HCT116 (cell line): ENCODE measurements around the gene TMEM54. TPM values are rescaled to one million over a fixed set of nuclear protein-coding genes. Genes with fewer than 3 reads are reported as not detected.

Source experiments
- ATAC-seq: fragments of 200-7000 bp; cut with Tn5 transposase; 2 replicates; pipeline ENCODE4 v1.9.1; 2020; ENCODE audit warnings: mild to moderate bottlenecking, moderate library complexity
- BruUV-seq: library from RNA; stranded (reverse); fragments of 400-500 nt; replicated peaks from 2 replicates; lab custom pipeline; 2021; lab: Mats Ljungman, UMichigan
- CTCF ChIA-PET: fragments of 300-600 bp; sonication (Branson Sonifier 250); formaldehyde crosslinking; loops from one replicate; lab custom pipeline; 2021; ENCODE audit warnings: antibody characterized with exemption; lab: Charles Lee
- POLR2A ChIA-PET: fragments of 300-600, 350-600 bp; sonication (Branson Sonifier 250); formaldehyde crosslinking; loops from one replicate; lab custom pipeline; 2021; ENCODE audit warnings: antibody characterized with exemption; lab: Charles Lee
- RAD21 ChIA-PET, 2 experiments: fragments of 300-600 bp; sonication (Branson Sonifier 250); formaldehyde crosslinking; loops; one replicate each; lab custom pipeline; 2023; ENCODE audit warnings: low total read pairs in 2 of 2; ENCODE audit not compliant: uncharacterized antibody in 2 of 2, unreplicated experiment in 2 of 2, low non-redundant PET in 1 of 2; lab: Charles Lee
- DNase-seq: peaks from one replicate; pipeline ENCODE4 v3.0.0-alpha.2; 2010; ENCODE audit warnings: low read depth, low spot score
- H2AFZ ChIP-seq: fragments of 200-600 bp; shearing (Covaris generic), sonication (generic); 2 replicates; pipeline ENCODE4 v1.6.1; 2017; ENCODE audit warnings: low read depth, mixed run types, mixed read lengths, antibody characterized with exemption, low read length; ENCODE audit not compliant: poor library complexity, severe bottlenecking
- H3K27ac ChIP-seq: 2 replicates; pipeline ENCODE4 v1.5.1; 2012; ENCODE audit warnings: low read depth, low read length
- H3K27me3 ChIP-seq: fragments of 200-600 bp; sonication (generic); 2 replicates; pipeline ENCODE4 v1.6.1; 2016; ENCODE audit warnings: mixed run types, low read length, mixed read lengths; ENCODE audit not compliant: insufficient read depth
- H3K36me3 ChIP-seq, 2 experiments: fragments of 200-500 bp in 1 of 2; fragments of 200-600 bp in 1 of 2; sonication (Bioruptor generic) in 1 of 2; sonication (generic) in 1 of 2; 2 replicates each; pipeline versions ENCODE4 v1.5.1 to v1.6.1; 2014 to 2016; ENCODE audit warnings: low read length in 2 of 2, inconsistent platforms in 1 of 2, mixed read lengths in 1 of 2, mixed run types in 1 of 2; ENCODE audit not compliant: insufficient read depth in 2 of 2, control insufficient read depth in 1 of 2
- H3K4me1 ChIP-seq, 2 experiments: fragments of 200-600 bp in 1 of 2; sonication (generic) in 1 of 2; 2 replicates each; pipeline versions ENCODE4 v1.5.1 to v1.6.1; 2012 to 2017; ENCODE audit warnings: low read length in 2 of 2, inconsistent platforms in 1 of 2, mild to moderate bottlenecking in 1 of 2, mixed read lengths in 1 of 2, mixed run types in 1 of 2, moderate library complexity in 1 of 2; ENCODE audit not compliant: insufficient read depth in 2 of 2, control insufficient read depth in 1 of 2
- H3K4me2 ChIP-seq: fragments of 200-600 bp; sonication (generic); 2 replicates; pipeline ENCODE4 v1.6.1; 2017; ENCODE audit warnings: mixed run types, low read length, mixed read lengths
- H3K4me3 ChIP-seq, 2 experiments: fragments of 200-600 bp in 1 of 2; sonication (generic) in 1 of 2; replicated peaks in 1 of 2; 2 replicates each; pipeline ENCODE4 v1.5.1; 2011 to 2016; ENCODE audit warnings: low read length in 2 of 2, control low read depth in 1 of 2, low read depth in 1 of 2, mild to moderate bottlenecking in 1 of 2, mixed read lengths in 1 of 2, mixed run types in 1 of 2
- H3K79me2 ChIP-seq: fragments of 200-600 bp; sonication (generic); 2 replicates; pipeline ENCODE4 v1.6.1; 2017; ENCODE audit warnings: mild to moderate bottlenecking, mixed run types, low read length, moderate library complexity, mixed read lengths; ENCODE audit not compliant: insufficient read depth
- H3K9ac ChIP-seq: fragments of 200-600 bp; sonication (generic); 2 replicates; pipeline ENCODE4 v1.6.1; 2016; ENCODE audit warnings: low read length, mixed read lengths
- H3K9me2 ChIP-seq: fragments of 200-600 bp; sonication (generic), shearing (Covaris generic); 2 replicates; pipeline ENCODE4 v1.6.1; 2017; ENCODE audit warnings: mixed run types, mild to moderate bottlenecking, moderate library complexity; ENCODE audit not compliant: insufficient read depth
- H3K9me3 ChIP-seq, 2 experiments: fragments of 200-500 bp in 1 of 2; fragments of 200-600 bp in 1 of 2; sonication (Bioruptor generic) in 1 of 2; sonication (generic) in 1 of 2; 2 replicates each; pipeline ENCODE4 v1.6.1; 2014 to 2017; ENCODE audit warnings: low read length in 2 of 2, mixed read lengths in 2 of 2, inconsistent platforms in 1 of 2, low read depth in 1 of 2, mild to moderate bottlenecking in 1 of 2, mixed run types in 1 of 2, moderate library complexity in 1 of 2; ENCODE audit not compliant: control insufficient read depth in 1 of 2, insufficient read depth in 1 of 2
- H4K20me1 ChIP-seq: fragments of 200-600 bp; sonication (generic), shearing (Covaris generic); 2 replicates; pipeline ENCODE4 v1.6.1; 2017; ENCODE audit warnings: mixed run types, mild to moderate bottlenecking, moderate library complexity; ENCODE audit not compliant: insufficient read depth
- ATF3 ChIP-seq: IDR thresholded peaks from 2 replicates; pipeline ENCODE4 v1.6.1; 2012
- CBX3 ChIP-seq: IDR thresholded peaks from 2 replicates; pipeline ENCODE4 v1.6.1; 2012; ENCODE audit warnings: low read depth
- CEBPB ChIP-seq: IDR thresholded peaks from 2 replicates; pipeline ENCODE4 v1.6.1; 2012; ENCODE audit warnings: low read depth
- ELF1 ChIP-seq: IDR thresholded peaks from 2 replicates; pipeline ENCODE4 v1.6.1; 2012; ENCODE audit warnings: low read depth, borderline replicate concordance
- EZH2 ChIP-seq: fragments of 200-600 bp; sonication (generic); IDR thresholded peaks from 2 replicates; pipeline ENCODE4 v1.6.1; 2017; ENCODE audit warnings: antibody characterized with exemption, mixed run types
- EZH2phosphoT487 ChIP-seq: fragments of 200-600 bp; IDR thresholded peaks from 2 replicates; pipeline ENCODE4 v1.6.1; 2018; ENCODE audit warnings: antibody characterized with exemption, borderline replicate concordance
- JUND ChIP-seq: IDR thresholded peaks from 2 replicates; pipeline ENCODE4 v1.6.1; 2012
- MAX ChIP-seq: IDR thresholded peaks from 2 replicates; pipeline ENCODE4 v1.6.1; 2012
- POLR2AphosphoS5 ChIP-seq: IDR thresholded peaks from 2 replicates; pipeline ENCODE4 v1.6.1; 2011; ENCODE audit warnings: mild to moderate bottlenecking, low read depth, low read length, moderate library complexity
- RAD21 ChIP-seq: IDR thresholded peaks from 2 replicates; pipeline ENCODE4 v1.6.1; 2012; ENCODE audit warnings: low read depth, mild to moderate bottlenecking
- REST ChIP-seq: IDR thresholded peaks from 2 replicates; pipeline ENCODE4 v1.6.1; 2012; ENCODE audit warnings: low read depth
- SRF ChIP-seq: IDR thresholded peaks from 2 replicates; pipeline ENCODE4 v1.6.1; 2012; ENCODE audit warnings: low read depth
- YY1 ChIP-seq: IDR thresholded peaks from 2 replicates; pipeline ENCODE4 v1.6.1; 2011; ENCODE audit warnings: low read length, low read depth, moderate library complexity, mild to moderate bottlenecking; ENCODE audit not compliant: insufficient replicate concordance; ENCODE audit errors: extremely low read depth
- ZBTB33 ChIP-seq: IDR thresholded peaks from 2 replicates; pipeline ENCODE4 v1.6.1; 2011; ENCODE audit warnings: mild to moderate bottlenecking, low read length, moderate library complexity; ENCODE audit not compliant: insufficient replicate concordance; ENCODE audit errors: extremely low read depth
- intact Hi-C: fragments of 100-400 bp; cut with micrococcal nuclease; formaldehyde crosslinking; loops from 2 replicates; pipeline ENCODE4 v1.10.0; 2022
- total RNA-seq: library from RNA; stranded (reverse); gene quantifications from one replicate; pipeline ENCODE4 v1.2.1, GENCODE V29; 2021; ENCODE audit not compliant: unreplicated experiment

TMEM54 gene
- total RNA-seq, 1 experiment from 2014 or later, result 121 TPM

GRCh38 chr1:32901823-32902534 lies 790 bp upstream of the TMEM54 start:
- H3K9me3 ChIP-seq, result no peaks in the 10 kb centered on the region
- H3K27me3 ChIP-seq, result no peaks in the 10 kb centered on the region
- no peaks in the 10 kb centered on the region for H4K20me1 ChIP-seq
- no peak overlapping the region for H2AFZ ChIP-seq
- CTCF ChIA-PET, result no interaction called here
- peak overlapping the region; percentile 70 for H3K9ac ChIP-seq
- POLR2A ChIA-PET, result no interaction called here
- peak overlapping the region; percentile 65 to 68 for H3K4me3 ChIP-seq
- TF ChIP-seq ATF3 (no peak), JUND (no peak), EZH2phosphoT487 (no peak), ZBTB33 (no peak), CEBPB (no peak), YY1 (no peak), EZH2 (no peak), SRF (no peak), MAX (no peak), ELF1 (no peak), REST (no peak), POLR2AphosphoS5 (no peak), RAD21 (no peak), CBX3 (no peak)
- DNase-seq (no peak), ATAC-seq (no peak)
- BruUV-seq, result no TSS peak
- intact Hi-C loops, result loop anchor here (10.0 kb wide), 1 partner anchor 153 kb away; no protein-coding TSS in a partner anchor
- peaks cover 0 to 7% of the 10 kb centered on the region in 2 experiments; a peak in 2 of 4 replicates for H3K36me3 ChIP-seq
- H3K4me2 ChIP-seq, result peak overlapping the region; percentile 89
- H3K27ac ChIP-seq, result peak overlapping the region; percentile 71
- H3K4me1 ChIP-seq, result peaks cover 19 to 32% of the 10 kb centered on the region in 2 experiments; a peak in 3 of 4 replicates
- H3K79me2 ChIP-seq, result peaks cover 6% of the 10 kb centered on the region; the same call in 1 of the 2 replicates
- RAD21 ChIA-PET, result no interaction called here
- H3K9me2 ChIP-seq, result no peaks in the 10 kb centered on the region
